KG1 (cell line): ENCODE measurements around the gene MT1F.

Source experiments
- DNase-seq: peaks from one replicate; lab custom pipeline; 2025; lab: John Stamatoyannopoulos, UW

The MT1F gene

DNA sequence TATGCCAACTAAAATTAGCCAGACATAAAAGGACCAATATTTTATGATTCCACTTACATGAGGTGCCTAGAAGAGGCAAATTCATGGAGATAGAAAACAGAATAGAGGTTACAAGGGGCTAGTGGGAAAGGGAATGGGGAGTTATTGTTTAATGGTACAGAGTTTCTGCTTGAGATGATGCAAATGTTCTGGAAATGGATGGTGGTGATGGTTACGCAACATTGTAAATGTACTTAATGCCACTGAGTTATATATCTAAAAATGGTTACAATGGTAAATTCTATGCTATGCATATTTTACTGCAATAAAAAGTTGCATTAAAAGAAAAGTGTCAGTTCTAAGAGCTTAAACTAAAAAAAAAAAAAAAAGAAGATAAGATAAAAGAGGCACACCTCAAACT, 42.4 kb downstream of the MT1F start:
- no peak for DNase-seq

DNA sequence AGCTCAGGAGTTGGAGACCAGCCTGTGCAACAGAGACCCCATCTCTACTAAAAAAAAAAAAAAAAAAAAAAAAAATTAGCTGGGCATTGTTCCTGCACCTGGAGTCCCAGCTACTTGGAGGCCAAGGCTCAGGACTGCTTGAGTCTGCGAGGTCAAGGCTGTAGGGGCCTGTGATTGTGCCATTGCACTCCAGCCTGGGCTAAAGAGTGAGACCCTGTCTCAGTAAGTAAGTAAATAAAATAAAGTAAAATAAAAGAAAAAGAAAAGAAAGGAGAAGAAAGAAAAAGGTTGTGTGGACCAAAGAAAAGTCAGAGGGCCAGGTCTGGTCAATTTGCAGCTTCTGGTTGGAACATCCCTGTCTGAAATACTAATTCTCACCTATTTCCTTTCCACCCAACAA, 42.9 kb downstream of the MT1F start:
- no peak for DNase-seq

DNA sequence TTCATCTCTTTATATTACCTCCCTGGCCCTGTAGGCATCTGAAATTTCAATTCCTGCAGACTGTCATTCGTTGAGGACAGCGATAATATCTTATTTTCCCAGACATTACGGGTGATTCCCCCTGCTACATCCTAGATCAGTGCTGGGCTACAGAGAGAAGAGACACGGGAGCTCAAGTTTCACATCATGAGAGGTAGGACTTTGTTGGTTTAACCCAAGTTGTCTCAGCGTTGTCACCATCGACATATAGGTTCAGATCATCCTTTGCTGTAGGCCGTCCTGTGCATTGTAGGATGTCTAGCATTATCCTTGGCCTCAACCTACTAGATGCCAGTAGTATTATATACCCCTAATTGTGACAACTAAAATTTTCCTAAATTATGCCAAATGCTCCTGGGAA, 43.8 kb downstream of the MT1F start:
- no peak for DNase-seq

DNA sequence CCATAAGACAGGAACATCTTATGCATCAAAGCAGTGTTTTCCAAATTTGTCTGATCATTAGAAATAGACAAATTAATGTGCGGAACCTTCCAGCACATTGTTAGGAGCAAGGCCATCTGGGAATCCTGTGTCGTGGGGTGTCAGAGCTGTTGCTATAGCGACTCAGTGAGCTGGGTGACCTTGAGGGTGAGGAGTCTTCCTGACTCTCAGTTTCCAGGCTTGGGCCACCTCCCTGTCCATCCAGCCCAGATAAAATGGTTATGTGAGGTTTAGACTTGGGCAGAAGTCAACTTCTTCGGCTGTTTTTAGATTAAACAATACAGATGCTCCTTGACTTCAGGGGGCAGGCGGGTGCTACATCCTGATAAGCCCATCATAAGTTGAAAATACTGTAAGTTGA, 45.1 kb downstream of the MT1F start:
- DNase-seq, result no peak
